IPS-18a (cell line): ENCODE measurements around the gene CFAP68.
"Not testable (repeated sequence)": the region's sequence is repeated elsewhere in the genome, so short reads cannot be mapped to it uniquely, and the experiment has no call there.

Experiments used
- H3K27ac ChIP-seq: one replicate; pipeline ENCODE4 v1.5.1; 2013; ENCODE audit warnings: low read length
- H3K27me3 ChIP-seq: one replicate; pipeline ENCODE4 v1.6.1; 2013; ENCODE audit warnings: mild to moderate bottlenecking, low read length; ENCODE audit not compliant: control insufficient read depth, insufficient read depth
- H3K36me3 ChIP-seq: one replicate; pipeline ENCODE4 v1.6.1; 2013; ENCODE audit warnings: low read depth, low read length; ENCODE audit not compliant: control insufficient read depth
- H3K4me1 ChIP-seq: one replicate; pipeline ENCODE4 v1.6.1; 2013; ENCODE audit warnings: low read depth, low read length; ENCODE audit not compliant: control insufficient read depth
- H3K4me3 ChIP-seq: one replicate; pipeline ENCODE4 v1.5.1; 2013; ENCODE audit warnings: low read length
- H3K9ac ChIP-seq: one replicate; pipeline ENCODE4 v1.6.1; 2013; ENCODE audit warnings: mild to moderate bottlenecking, low read length, moderate library complexity
- H3K9me3 ChIP-seq: one replicate; pipeline ENCODE4 v1.6.1; 2013; ENCODE audit warnings: low read depth, low read length; ENCODE audit not compliant: control insufficient read depth

The CFAP68 gene

GRCh38 chr11:111921541-111922230, 42.3 kb downstream of the CFAP68 start:
- no peak overlapping the region for H3K9ac ChIP-seq
- no peaks in the 10 kb centered on the region for H3K9me3 ChIP-seq
- no peak overlapping the region for H3K27ac ChIP-seq
- H3K36me3 ChIP-seq = no peaks in the 10 kb centered on the region
- H3K4me3 ChIP-seq = no peak overlapping the region
- no peaks in the 10 kb centered on the region for H3K27me3 ChIP-seq
- peaks cover 18% of the 10 kb centered on the region for H3K4me1 ChIP-seq

DNA sequence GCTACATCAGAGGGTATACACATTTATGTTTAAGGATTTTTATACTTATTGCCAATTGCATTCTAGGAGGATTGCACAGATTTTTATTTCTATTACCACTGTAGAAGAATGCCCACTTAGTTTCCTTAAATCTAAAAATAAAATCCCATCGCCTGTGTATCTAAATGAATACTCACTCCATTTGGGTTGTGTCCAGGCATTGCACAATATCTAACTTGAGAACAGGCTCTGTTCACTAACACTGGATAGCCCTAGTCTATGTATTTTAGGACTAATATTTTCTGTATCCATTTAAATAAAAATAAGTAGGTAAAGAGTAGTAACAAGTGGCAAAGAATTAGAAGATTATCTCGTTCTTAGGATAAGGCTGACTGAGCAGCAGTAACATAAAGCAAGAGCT, 43.5 kb downstream of the CFAP68 start:
- Histone ChIP-seq H3K27ac (no peak overlapping the region), H3K9me3 (no peaks in the 10 kb centered on the region), H3K4me3 (no peak overlapping the region), H3K9ac (no peak overlapping the region), H3K27me3 (no peaks in the 10 kb centered on the region), H3K36me3 (no peaks in the 10 kb centered on the region), H3K4me1 (peaks cover 18% of the 10 kb centered on the region)

DNA sequence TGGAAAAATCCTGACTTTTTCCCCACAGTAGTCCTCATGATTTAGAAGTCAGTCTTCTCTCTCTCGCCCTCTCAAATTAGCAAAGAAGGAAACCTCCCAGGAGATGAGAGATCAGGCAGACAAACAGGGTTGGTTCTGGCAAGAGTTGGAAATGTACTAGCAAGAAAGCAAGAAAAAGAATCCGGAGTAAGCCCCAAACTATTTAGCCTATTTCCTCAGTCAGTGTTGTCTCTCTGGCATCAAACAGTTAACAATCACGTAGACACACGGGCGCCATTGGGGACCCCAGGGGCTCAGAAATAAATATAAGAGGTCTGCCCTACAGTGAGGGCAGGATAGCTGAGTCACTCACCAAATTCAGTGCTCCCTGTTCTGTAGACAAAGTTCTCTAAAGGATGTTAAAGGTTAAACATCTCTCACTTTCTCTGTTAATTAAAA, 44.0 kb downstream of the CFAP68 start:
- Histone ChIP-seq H3K27ac (no peak overlapping the region), H3K27me3 (no peaks in the 10 kb centered on the region), H3K4me1 (peaks cover 12% of the 10 kb centered on the region), H3K9me3 (no peaks in the 10 kb centered on the region), H3K4me3 (no peak overlapping the region), H3K9ac (no peak overlapping the region), H3K36me3 (no peaks in the 10 kb centered on the region)

DNA sequence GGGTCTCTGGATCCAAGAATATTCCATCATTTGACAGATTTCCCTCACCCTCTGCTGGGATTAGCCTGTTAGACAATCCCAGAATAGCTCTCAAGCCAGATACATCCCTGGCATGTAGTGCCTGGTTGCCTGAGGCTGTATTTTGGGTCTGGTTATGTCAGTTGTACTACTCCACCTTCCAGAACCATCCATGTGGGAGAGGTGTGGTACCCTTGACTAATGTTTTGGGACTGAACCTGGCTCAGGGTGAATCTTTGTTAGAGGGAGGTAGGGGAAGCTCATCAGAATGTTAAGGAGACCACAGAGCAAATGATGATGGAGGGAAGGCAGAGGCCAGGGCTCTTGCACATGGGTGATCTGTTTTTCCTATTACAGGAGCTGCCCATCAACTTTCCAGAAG, 44.6 kb downstream of the CFAP68 start:
- H3K4me1 ChIP-seq = peaks cover 7% of the 10 kb centered on the region
- no peaks in the 10 kb centered on the region for H3K9me3 ChIP-seq
- H3K36me3 ChIP-seq = no peaks in the 10 kb centered on the region
- H3K4me3 ChIP-seq = no peak overlapping the region
- no peak overlapping the region for H3K27ac ChIP-seq
- no peak overlapping the region for H3K9ac ChIP-seq
- no peaks in the 10 kb centered on the region for H3K27me3 ChIP-seq

GRCh38 chr11:111925953-111926352, 46.6 kb downstream of the CFAP68 start:
- H3K9me3 ChIP-seq = no peaks in the 10 kb centered on the region
- peaks cover 7% of the 10 kb centered on the region for H3K4me1 ChIP-seq
- no peaks in the 10 kb centered on the region for H3K27me3 ChIP-seq
- peak overlapping the region; percentile 70 for H3K9ac ChIP-seq
- H3K27ac ChIP-seq = no peak overlapping the region
- peak overlapping the region; percentile 67 for H3K4me3 ChIP-seq
- no peaks in the 10 kb centered on the region for H3K36me3 ChIP-seq

GRCh38 chr11:111926505-111927391, 47.4 kb downstream of the CFAP68 start:
- no peaks in the 10 kb centered on the region for H3K9me3 ChIP-seq
- peaks cover 7% of the 10 kb centered on the region for H3K4me1 ChIP-seq
- peak overlapping the region; percentile 70 for H3K9ac ChIP-seq
- peak overlapping the region; percentile 51 for H3K27ac ChIP-seq
- H3K36me3 ChIP-seq = no peaks in the 10 kb centered on the region
- H3K27me3 ChIP-seq = no peaks in the 10 kb centered on the region
- H3K4me3 ChIP-seq = peak overlapping the region; percentile 67

DNA sequence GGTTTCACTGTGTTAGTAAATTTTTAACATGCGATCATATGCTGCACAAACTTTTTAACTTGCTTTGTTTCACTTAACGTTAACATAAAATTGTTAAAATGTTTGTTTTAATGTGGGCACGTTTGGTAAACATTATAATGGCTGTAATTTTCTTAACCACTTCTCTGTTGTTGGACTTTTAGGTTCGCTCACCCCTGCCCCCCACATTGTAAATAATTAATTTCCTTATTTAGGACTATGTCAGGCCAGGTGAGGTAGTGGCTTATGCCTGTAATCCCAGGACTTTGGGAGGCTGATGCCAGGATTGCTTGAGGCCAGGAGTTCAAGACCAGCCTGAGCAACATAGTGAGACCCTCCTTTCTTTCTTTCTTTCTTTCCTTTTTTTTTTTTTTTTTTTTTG, 51.1 kb downstream of the CFAP68 start:
- Histone ChIP-seq H3K27me3 (no peaks in the 10 kb centered on the region), H3K27ac (no peak overlapping the region), H3K4me3 (no peak overlapping the region), H3K4me1 (peaks cover 7% of the 10 kb centered on the region), H3K9ac (no peak overlapping the region), H3K9me3 (no peaks in the 10 kb centered on the region), H3K36me3 (no peaks in the 10 kb centered on the region)

DNA sequence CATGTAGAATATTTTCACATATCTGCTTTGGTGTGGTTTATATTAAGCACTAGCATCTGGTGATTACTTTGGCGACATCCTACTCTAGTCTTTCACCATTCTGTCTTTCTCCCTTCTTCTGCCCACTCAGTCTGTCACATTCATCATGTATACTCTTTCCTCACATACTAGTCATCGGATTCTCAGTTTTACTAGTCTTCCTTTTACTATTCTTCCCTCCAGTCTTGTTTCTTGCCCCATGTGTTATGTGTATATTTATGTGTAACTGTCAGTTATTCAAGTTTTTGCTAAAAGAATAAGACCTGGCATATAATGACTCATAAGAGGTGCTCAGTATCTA, 53.2 kb downstream of the CFAP68 start:
- Histone ChIP-seq H3K27me3 (no peaks in the 10 kb centered on the region), H3K27ac (no peak overlapping the region), H3K4me1 (peaks cover 9% of the 10 kb centered on the region), H3K9ac (no peak overlapping the region), H3K9me3 (no peaks in the 10 kb centered on the region), H3K4me3 (no peak overlapping the region), H3K36me3 (no peaks in the 10 kb centered on the region)

DNA sequence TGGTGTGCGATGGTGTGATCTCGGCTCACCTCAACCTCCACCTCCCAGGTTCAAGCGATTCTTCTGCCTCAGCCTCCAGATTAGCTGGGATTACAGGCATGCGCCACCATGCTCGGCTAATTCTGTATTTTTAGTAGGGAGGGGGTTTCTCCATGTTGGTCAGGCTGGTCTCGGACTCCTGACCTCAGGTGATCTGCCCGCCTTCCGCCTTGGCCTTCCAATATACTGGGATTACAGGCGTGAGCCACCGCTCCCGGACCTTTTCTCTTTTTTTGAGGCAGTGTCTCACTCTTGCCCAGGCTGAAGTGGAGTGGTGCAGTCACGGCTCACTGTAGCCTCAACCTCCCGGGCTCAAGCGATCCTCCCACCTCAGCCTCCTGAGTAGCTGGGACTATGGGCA, 53.8 kb downstream of the CFAP68 start:
- not testable (repeated sequence) for H3K27ac ChIP-seq, H3K27me3 ChIP-seq, H3K4me3 ChIP-seq, H3K9me3 ChIP-seq, H3K9ac ChIP-seq, H3K36me3 ChIP-seq
- H3K4me1 ChIP-seq = peaks cover 15% of the 10 kb centered on the region

DNA sequence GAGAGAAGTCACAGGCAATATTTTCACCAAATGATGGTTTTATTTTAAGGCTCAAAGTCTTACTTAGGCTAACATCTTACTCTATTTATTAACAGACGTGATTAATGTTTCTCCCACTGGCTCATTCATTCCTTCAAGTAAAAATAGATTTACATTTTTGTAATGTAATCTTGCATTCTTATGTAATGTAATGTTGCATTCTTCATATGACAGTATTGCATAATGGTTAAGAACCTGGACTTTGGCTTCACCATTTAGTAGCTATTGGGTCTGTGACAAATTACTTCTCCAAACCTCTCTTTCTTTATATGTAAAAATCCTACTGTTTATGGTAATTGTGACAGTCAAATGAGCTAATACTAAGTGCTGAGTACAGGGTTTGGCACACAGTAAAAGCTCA, 54.5 kb downstream of the CFAP68 start:
- H3K36me3 ChIP-seq = no peaks in the 10 kb centered on the region
- H3K4me3 ChIP-seq = no peak overlapping the region
- no peak overlapping the region for H3K27ac ChIP-seq
- H3K4me1 ChIP-seq = peaks cover 22% of the 10 kb centered on the region
- H3K9me3 ChIP-seq = no peaks in the 10 kb centered on the region
- H3K27me3 ChIP-seq = no peaks in the 10 kb centered on the region
- H3K9ac ChIP-seq = no peak overlapping the region

DNA sequence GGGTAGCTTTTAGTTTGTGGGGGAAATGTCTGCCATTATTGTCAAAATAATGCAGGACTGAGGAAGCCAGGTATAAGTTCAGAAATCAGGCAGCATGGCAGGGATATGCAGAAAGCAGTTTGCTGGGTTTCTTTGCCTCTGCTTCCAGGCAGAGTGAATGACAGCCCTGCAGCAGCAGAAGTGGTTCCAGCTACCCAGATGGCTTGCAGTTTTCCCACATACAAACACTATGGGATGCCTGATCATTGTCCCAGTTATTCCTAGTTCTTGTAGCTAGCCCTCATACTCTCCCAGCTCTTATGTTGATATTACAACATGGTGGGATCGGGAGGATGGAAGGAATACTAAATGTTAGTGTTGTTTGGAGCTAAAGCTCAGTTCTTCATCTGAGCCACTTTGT, 55.0 kb downstream of the CFAP68 start:
- Histone ChIP-seq H3K9me3 (no peaks in the 10 kb centered on the region), H3K4me1 (peaks cover 26% of the 10 kb centered on the region), H3K9ac (no peak overlapping the region), H3K4me3 (no peak overlapping the region), H3K27ac (no peak overlapping the region), H3K36me3 (no peaks in the 10 kb centered on the region), H3K27me3 (no peaks in the 10 kb centered on the region)
